ENCODE measurements around the gene MICAL2.

Gene MICAL2

GRCh38 chr11:12267921-12268320 lies 157.5 kb downstream of the MICAL2 start:
- DNase-seq, result no peak

GRCh38 chr11:12269104-12269441 lies 158.7 kb downstream of the MICAL2 start:
- DNase-seq, result no peak

- DNase-seq, result no peak
Measured at GRCh38 chr11:12269446-12270214, 159.2 kb downstream of the MICAL2 start.

GRCh38 chr11:12270215-12270797 lies 159.9 kb downstream of the MICAL2 start:
- DNase-seq, result no peak

- no peak for DNase-seq
Measured at GRCh38 chr11:12270817-12271216, 160.4 kb downstream of the MICAL2 start.

- DNase-seq, result no peak
Measured at GRCh38 chr11:12271241-12271640, 160.9 kb downstream of the MICAL2 start.

- no peak for DNase-seq
Measured at GRCh38 chr11:12271826-12272366, 161.5 kb downstream of the MICAL2 start.

GRCh38 chr11:12272821-12273617 lies 162.6 kb downstream of the MICAL2 start:
- DNase-seq, result no peak

- no peak for DNase-seq
Measured at GRCh38 chr11:12273618-12273995, 163.2 kb downstream of the MICAL2 start.

GRCh38 chr11:12274056-12274455 lies 163.7 kb downstream of the MICAL2 start:
- DNase-seq, result no peak

GRCh38 chr11:12274558-12275197 lies 164.3 kb downstream of the MICAL2 start:
- no peak for DNase-seq

- no peak for DNase-seq
Measured at GRCh38 chr11:12275818-12276217, 165.4 kb downstream of the MICAL2 start.

GRCh38 chr11:12276356-12276755 lies 166.0 kb downstream of the MICAL2 start:
- DNase-seq, result no peak

GRCh38 chr11:12276831-12277475 lies 166.6 kb downstream of the MICAL2 start:
- DNase-seq, result no peak

- no peak for DNase-seq
Measured at GRCh38 chr11:12278766-12279671, 168.6 kb downstream of the MICAL2 start.

GRCh38 chr11:12279672-12280108 lies 169.3 kb downstream of the MICAL2 start:
- DNase-seq, result no peak

GRCh38 chr11:12280199-12280837 lies 169.9 kb downstream of the MICAL2 start:
- DNase-seq, result no peak

GRCh38 chr11:12280838-12281565 lies 170.6 kb downstream of the MICAL2 start:
- no peak for DNase-seq
